ENCODE results near the gene GANAB.
"Not testable (repeated sequence)": the region's sequence is repeated elsewhere in the genome, so short reads cannot be mapped to it uniquely, and the experiment has no call there.

GANAB gene

DNA sequence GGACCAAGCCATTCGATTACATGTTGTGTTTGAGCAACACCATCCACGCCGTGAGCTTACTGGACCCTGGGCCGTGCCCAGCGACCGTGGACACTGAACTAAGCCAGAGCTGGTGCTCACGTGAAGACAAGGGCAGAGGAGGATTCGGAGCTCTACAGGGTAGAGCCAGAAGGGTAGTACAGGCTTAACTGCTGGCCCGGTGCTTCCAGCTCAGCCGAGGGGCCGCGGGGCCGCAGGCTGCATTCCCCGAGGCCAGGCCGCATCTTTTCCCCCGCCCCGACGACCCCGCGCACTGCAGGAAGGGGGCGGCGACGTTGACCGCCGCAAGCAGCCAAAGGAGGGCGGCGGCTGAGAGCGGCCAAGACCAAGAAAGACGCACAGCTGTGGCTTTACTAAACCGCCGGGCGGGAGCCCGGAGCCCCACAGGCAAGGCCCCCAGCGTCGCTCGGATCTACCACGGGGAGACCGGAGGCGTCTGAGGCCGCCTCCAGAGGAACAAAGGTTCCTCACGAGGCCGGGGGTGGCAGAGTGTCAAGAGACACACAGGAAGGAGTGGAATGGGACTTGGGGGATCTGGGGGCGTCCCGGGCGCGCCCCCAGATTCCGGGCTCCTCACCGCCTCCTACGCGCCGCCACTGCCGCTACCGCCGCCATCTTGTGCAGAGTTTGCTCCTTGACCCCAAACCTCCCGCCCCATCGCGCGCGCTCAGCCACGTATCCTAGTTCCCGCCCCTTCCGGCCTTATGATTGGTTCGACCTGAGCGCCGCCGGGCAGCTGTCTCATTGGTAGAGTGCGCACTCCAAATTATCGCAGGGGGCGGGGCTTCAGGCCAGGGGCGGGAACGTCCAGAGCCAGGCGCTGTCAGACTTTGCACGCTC, at the start of gene GANAB:
Gene GANAB (minus strand): TSS at position 668 of the 879 bp plus-strand sequence. CDS start 14 bp downstream, at position 654.
- peak; percentile 98 for DNase-seq (ENCODE audit: low spot score)

DNA sequence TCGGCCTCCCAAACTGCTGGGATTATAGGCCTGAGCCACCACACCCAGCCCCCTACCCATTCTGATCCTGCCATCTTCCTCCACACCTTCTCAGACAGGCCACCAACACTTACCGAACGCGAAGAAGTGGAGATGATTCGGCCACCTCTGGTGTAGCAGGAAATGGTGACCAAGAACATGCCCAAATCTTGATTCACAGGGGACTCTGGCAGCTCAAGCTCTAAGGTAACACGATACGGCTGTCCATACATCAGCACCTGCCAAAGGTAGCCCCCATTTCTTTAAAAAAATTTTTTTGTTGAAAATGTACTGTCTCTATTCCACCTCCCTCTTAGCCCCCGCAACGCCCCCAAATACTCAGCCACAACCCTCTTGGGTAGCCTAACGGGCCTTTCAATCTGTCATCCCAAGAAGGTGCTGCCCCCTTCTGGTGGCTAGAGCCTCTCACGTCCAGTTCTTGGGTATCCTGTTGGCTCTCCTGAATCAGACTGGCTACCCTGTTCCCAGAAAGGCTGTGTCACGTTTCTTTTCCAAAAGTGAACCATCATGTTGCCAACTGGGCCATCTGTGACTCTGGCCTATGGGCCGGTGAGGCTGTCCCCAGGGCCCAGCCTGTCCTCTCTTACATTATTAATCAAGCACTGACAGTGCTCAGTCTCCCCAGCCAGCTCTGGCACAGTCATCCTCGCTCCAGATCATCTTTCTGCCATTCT, 48.2 kb upstream of the GANAB start:
- DNase-seq (ENCODE audit: low spot score) = peak; percentile 80

DNA sequence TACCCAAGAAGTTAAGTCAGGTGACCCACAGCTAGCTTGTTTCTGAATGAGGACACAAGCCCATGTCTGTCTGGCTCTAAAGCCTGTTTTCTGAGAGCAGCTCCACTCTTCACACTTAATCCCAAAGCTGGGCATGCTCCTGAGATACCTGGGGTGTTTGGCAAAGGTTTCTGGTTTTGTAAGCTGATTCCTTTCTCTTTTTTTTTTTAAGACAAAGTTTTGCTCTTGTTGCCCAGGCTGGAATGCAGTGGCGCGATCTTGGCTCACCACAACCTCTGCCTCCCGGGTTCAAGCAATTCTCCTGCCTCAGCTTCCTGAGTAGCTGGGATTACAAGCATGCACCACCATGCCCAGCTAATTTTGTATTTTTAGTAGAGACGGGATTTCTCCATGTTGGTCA, 47.2 kb upstream of the GANAB start:
- not testable (repeated sequence) for DNase-seq (ENCODE audit: low spot score)

DNA sequence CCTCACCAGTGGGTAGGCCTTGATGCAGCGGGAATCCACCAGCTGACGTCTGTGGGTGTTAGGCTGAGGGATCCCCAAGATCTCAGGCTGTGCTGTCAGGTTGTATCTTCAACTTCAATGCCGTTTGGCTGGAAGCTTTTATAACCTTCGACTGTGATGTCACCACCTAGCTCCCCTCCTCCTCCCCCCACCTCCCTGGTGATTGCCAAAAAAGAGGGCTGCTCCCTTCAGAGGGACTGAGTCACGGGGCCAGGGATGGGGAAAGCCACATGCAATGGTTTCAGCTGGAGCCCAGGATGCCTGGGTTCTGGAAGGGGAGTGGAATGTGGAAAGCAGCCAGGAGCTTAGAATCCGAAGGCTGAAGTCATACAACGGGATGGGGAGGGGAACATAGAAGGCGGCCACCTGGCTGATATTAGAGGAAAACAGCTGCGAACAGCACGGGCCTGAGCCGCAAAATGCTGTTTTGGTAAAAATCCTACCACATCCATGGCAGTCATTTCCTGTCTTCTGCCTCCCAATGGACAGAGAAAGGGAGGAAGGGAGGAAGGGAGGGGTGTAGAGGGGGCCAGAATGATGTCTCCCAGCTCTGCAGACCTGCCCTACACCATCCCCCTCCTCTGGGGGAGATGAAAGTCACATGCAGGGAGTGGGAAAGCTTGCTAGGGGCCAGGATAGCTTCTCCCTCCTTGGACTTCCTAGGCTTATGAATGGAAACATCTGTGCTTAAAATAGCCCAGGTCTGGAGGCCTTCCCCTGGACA, 43.2 kb upstream of the GANAB start, which contains the start of gene LRRN4CL:
Gene LRRN4CL (minus strand): TSS at position 110 of the 763 bp plus-strand sequence. CDS start 1,022 bp downstream, outside the sequence.
- no peak for DNase-seq (ENCODE audit: low spot score)

DNA sequence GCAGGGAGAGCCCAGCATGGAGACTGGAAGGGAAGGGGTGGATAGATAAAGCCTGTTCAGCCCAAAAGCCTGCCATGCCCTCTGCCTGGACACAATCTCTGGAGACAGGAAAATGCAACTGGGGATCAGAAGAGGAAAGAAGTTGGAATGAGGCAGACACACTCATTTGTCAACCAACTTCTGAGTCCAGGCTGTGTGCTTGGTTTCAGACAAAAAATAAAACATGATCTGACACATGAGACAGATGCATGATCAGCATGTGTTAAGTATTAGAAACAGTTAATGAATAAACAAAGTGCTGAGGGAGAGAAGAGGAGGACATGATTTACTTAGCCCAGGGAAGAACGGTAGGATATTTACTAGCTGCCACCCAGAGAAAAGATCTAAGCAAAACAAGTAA, 42.1 kb upstream of the GANAB start:
- DNase-seq (ENCODE audit: low spot score) = no peak

DNA sequence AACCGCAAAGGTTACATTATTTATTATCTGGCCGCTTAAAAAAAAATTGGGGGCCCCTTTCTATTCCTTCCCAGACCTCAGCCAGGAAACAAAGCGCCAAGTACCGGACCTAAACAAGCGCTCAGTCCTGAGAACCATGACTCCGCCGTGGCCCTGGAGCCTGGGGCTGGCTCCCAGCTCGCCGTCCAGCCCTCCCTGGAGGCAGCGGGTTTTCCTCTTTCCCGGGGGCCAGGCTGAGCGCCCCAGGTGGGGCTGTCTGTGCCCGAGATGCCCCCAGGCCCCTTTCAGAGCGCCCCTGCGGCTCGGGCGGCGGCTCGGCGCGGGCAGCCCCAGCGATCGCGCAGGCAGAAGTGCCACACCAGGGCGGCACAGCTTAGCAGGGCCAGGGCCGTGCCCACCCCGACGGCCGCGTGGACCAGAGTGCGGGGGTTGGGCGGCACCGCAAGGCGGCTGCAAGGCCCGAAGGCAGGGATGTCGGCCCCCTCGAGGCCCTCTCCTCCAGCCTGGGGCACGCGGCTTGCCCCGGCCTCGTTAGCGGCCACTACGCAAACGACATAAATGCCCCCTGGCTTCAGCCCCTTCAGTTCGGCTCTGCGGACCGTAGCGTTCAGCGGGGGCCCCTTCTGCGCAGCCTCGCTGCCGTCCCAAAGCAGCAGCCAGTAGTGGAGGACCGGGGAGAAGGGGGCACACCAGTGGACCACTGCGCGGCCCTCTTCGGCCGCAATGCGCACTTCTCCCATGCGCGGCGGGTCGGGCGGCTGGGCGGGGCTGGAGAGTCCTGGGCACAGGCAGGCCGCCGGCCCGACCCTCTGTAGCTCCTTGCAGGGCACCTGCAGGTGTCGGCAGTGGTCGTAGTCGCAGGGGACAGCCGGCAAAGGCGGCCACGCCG, 41.3 kb upstream of the GANAB start:
- DNase-seq (ENCODE audit: low spot score) = no peak

DNA sequence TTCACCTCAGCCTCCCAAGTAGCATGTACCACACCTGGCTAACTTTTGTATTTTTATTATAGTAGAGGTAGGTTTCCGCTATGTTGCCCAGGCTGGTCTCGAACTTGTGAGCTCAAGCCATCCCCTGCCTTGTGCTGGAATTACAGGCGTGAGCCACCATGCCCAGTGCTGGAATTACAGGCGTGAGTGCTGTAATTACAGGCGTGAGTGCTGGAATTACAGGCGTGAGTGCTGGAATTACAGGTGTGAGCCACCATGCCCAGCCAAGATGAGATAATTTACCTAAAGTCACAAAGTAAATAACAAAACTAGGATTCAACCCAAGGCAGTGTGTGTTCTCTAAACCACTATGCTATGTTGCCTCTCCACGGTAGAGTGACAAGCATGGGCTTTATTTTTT, 36.1 kb upstream of the GANAB start:
- DNase-seq (ENCODE audit: low spot score) = no peak

DNA sequence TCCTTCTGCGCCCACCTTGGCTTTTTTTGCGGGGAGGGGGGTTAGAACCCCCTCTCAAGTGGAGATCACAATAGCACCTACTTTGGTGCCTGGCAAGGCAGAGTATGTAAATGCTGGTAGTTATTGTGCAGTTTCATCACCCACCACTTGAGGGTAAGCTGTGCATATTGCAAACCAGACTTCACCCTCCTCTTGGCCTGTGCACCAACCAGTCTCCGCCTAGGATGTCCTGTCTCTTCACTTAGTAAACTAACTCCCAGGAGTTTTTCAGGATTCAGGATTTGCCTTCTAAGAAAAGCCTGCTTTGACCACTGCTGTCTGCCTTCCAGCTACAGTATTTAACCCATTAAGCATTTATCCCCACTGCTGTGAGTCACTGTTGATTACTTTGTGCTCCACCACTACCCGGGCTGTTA, 34.4 kb upstream of the GANAB start:
- DNase-seq (ENCODE audit: low spot score) = peak; percentile 91

DNA sequence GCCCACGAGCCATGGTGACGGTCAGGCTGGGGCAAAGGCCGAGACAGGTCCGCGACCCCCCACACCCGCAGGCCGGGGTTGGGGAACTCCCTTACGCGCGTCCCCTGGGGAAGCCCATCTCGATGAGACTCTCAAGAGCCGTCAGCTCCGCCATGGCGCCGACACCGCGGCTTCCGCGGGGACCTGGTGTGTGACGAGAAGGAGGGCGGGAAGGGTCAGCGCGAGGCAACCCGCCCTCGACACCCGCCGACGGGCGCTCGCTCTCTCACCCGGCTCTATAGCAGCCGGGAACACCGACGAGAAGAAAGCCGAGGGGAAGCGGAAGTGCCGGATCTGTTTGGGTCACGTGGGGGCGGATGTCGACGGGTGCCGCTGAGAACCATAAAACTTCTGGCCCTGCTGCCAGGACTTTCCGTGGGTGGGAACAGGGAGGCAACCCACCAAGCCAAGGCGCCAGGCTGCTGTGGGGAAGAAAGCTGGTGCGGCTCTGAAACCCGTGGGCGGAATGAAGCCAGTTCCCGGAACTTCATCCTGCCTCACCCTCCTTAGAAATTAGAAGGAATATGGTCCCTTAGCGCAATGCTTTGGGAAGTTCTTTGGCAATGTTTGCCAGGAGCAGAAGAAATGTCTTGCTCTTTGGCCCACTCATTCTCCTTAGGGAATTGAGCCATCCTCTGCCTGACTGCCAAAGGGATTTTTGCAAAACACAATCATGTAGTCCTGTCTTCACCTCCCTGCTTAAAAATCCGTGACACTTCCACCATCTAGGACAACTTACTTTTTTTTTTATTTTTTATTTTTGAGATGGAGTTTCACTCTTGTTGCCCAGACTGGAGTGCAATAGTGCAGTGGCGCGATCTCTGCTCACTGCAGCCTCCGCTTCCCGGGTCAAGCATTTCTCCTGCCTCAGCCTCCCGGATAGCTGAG, 32.6 kb upstream of the GANAB start, which contains the start of gene UBXN1:
Gene UBXN1 (minus strand): TSS at position 304 of the 927 bp plus-strand sequence. CDS start 150 bp downstream, at position 154.
- peak; percentile 93 for DNase-seq (ENCODE audit: low spot score)

DNA sequence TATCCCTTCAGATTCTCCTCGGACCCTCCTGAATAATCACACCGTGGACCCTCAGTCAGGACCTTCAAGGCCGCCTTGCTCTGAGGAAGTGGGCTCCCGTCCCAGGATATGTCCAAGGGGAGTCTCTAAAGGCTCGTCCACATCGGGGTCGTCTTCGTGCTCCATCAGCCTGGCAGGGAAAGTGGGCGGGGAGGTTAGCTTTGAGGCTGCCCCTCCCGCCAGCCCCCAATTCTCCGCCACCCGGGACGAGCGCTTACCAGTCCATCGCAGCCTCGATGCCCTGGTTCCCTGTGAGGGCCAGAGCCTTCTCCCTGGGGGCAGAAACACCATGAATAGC, 32.0 kb upstream of the GANAB start:
- no peak for DNase-seq (ENCODE audit: low spot score)

DNA sequence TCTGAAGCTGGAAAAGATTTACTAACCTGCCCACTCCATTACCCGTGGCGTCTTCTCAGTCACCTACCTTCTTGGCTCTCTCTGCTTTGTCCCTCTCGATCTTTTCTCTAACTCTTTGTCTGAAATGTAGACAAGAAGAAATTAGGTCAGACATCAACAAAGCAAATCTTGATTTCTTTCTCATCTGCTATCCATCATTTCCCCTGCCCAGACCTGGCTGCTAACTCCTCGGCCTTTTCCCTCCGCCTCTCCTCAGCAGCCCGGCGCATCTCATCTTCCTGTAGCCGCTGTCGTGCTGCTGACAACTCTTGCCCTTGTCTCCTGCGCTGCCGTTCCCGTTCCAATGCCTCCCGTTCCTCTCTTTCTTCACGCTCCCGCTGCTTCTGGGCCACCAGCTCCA, 31.3 kb upstream of the GANAB start:
- no peak for DNase-seq (ENCODE audit: low spot score)

DNA sequence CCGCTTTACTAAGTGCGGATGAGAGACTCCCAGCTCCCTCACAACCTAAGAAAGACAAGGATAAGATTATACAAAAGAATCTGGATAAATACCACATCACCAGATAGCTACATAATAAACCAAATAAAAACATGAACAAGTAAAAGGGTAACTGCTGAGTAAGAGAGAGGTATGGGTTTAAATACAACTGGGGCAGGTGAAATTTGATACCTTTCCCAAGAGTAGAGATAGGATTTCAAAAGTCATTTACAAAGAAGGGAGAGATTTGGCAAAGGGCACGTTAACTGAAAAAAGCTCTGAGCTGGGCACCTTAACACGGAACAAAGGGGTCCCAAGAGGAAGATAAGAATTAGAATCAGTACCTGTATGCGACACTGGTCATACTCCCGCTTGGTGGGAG, 30.7 kb upstream of the GANAB start:
- no peak for DNase-seq (ENCODE audit: low spot score)

DNA sequence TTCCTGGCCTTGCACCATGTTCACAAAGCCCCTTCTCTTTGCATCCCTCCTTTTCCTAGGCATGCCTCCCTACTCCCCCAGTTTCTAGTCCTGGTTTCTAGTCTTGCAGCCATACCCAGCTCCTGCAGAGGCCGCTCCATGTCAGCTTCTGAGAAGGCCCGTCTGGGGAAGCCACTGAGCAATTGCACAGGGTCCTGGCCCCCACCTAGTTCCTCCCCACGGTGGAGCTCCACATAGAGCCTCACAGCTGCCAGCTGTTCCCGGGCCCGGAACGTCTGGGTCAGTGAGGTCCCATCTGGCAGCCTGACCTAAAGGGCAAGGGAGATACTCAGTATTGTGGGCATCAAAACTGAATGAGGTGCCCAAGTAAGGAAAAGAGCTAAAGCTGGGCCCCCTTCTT, 30.3 kb upstream of the GANAB start:
- DNase-seq (ENCODE audit: low spot score) = no peak

DNA sequence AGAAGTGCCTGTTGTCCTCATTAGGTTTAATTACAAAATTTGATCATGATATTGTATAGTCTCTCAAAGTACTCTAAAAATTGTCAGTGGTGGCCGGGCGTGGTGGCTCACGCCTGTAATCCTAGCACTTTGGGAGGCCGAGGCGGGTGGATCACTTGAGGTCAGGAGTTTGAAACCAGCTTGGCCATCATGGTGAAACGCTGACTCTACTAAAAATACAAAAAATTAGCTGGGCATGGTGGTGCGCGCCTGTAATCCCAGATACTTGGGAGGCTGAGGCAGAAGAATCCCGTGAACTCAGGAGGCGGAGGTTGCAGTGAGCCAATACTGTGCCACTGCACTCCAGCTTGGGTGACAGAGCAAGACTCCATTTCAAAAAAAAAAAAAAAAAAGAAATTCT, 29.0 kb upstream of the GANAB start:
- not testable (repeated sequence) for DNase-seq (ENCODE audit: low spot score)

DNA sequence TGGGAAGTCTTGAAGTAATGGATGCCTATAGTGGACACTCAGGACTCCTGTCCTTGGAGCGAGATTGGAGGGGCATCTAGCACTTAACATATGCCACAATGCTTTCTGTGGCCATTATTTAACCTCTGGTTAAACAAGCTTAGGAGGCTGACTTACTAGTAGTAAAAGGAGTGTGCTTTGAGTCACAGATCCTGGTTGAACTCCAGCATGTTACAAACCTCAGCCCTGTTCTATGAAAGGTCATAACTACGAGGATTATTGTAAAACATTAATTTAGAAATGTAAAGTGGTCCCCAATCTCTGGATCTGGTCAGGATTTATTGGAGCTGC, 26.7 kb upstream of the GANAB start:
- DNase-seq (ENCODE audit: low spot score) = peak; percentile 57

DNA sequence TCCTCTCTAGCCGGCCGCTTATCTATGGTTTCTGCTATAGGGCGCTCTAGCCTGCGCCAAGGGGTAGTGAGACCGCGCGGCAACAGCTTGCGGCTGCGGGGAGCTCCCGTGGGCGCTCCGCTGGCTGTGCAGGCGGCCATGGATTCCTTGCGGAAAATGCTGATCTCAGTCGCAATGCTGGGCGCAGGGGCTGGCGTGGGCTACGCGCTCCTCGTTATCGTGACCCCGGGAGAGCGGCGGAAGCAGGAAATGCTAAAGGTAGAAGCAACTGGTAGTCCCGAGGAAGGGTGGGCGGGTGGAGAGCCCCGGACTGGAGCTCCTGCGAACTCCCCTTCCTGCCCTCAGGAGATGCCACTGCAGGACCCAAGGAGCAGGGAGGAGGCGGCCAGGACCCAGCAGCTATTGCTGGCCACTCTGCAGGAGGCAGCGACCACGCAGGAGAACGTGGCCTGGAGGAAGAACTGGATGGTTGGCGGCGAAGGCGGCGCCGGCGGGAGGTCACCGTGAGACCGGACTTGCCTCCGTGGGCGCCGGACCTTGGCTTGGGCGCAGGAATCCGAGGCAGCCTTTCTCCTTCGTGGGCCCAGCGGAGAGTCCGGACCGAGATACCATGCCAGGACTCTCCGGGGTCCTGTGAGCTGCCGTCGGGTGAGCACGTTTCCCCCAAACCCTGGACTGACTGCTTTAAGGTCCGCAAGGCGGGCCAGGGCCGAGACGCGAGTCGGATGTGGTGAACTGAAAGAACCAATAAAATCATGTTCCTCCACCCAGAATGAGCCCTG, 25.4 kb upstream of the GANAB start, which contains the start of the genes LBHD1 and UQCC3:
Gene LBHD1 (minus strand): TSS at position 660 of the 782 bp plus-strand sequence. CDS start 2,236 bp downstream, outside the sequence.
Gene UQCC3 (plus strand): TSS at position 66 of the 782 bp plus-strand sequence. CDS start 73 bp downstream, at position 139.
- peak; percentile 92 for DNase-seq (ENCODE audit: low spot score)

DNA sequence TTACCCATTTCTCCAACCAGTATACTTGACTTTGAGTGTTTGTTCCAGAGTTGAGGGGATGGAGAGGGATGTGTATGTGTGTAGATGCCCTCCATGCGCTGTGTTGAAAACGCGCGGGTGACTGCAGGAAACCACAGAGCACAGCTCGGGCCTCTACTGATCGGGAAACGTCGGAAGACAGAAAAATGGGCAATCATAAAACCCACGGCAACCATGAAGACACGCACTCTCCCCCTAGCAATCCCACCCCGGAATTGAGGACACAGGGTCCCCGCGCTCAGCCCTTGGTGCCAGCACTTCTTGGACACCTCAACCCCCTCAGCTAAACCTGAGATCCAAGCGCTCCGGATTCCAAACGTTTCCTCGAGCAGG, 24.8 kb upstream of the GANAB start:
- peak; percentile 52 for DNase-seq (ENCODE audit: low spot score)

DNA sequence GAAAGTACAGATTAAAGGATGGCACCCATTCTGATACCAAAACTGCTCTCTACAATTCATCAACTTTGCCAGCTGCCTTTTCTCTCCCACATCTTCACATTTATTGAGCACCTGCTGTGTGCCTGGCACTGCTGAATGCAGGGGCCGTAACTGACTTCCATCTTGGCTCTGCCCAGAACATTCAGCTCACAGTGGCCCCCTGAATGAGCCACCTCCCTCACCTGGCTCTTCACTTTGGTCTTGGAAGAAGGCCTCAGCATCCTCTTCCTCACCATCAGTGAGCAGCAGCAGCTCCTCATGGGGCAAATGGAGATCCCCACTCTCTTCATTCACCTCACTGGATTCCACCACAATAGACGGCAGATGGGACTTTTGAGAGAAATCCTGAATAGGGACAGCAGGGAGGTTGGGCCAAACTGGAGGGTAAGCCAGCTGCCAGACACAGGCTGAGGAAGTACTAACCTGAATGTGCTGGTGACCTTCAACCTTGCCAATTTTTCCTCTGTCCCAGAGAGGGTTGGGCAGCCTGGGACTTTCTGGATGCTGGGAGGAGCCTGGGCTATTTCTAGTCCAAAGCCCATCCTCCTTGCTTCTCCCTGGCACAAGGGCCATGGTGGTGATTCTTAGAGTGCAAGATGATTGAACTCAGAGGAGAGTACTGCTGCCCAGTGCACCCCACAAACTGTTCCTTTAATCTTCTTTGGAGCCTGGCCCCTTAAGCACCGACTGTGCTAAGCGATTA, 23.2 kb upstream of the GANAB start:
- DNase-seq (ENCODE audit: low spot score) = peak; percentile 57

DNA sequence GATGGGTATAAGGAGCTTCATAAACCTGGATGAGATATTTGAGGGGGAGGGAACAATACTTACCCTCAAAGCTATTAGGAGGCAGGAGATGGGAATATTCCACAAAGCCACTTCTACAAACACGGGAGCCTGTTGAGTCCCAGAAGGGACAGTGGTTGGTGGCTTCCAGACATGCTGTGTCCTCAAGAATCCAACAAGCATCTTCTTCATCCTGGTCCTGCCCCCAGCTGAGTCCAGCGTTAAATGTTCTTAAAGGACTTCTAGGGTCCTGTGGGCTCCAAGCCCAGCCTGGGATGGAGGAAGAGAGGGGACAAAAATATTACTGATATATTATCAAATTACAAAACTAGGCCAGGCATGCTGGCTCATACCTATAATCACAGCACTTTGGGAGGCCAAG, 21.0 kb upstream of the GANAB start:
- DNase-seq (ENCODE audit: low spot score) = no peak

All from RKO (cell line).